Tibial nerve (tissue), 4 donors: ENCODE results near the gene RPS6KA2. TPM values are rescaled to one million over a fixed set of nuclear protein-coding genes. Genes with fewer than 3 reads are reported as not detected.
A peak's percentile ranks its signal among the peaks of the same experiment; 100 is the strongest.

Experiments used
- DNase-seq, 2 donors: peaks; one replicate each; pipeline ENCODE4 v3.0.0-alpha.2; 2019; ENCODE audit warnings: low spot score in 2 of 2
- H3K27ac ChIP-seq, 4 donors: fragments of 200-600 bp; sonication (generic) in 3 of 4; one replicate each; pipeline ENCODE4 v1.5.1; 2017 to 2019; ENCODE audit warnings: mild to moderate bottlenecking in 1 of 4
- H3K27me3 ChIP-seq, 2 donors: fragments of 200-600 bp; sonication (generic) in 1 of 2; one replicate each; pipeline versions ENCODE4 v1.5.1 to v1.6.0; 2017 to 2019
- H3K36me3 ChIP-seq, 3 donors: fragments of 200-600 bp; sonication (generic); one replicate each; pipeline ENCODE4 v1.5.1; 2018 to 2019
- H3K4me1 ChIP-seq, 4 donors: fragments of 200-600 bp; sonication (generic) in 3 of 4; one replicate each; pipeline ENCODE4 v1.5.1; 2017 to 2019
- H3K4me3 ChIP-seq, 4 donors: fragments of 200-600 bp; sonication (generic) in 3 of 4; one replicate each; pipeline ENCODE4 v1.5.1; 2017 to 2019; ENCODE audit warnings: mild to moderate bottlenecking in 1 of 4, moderate library complexity in 1 of 4
- H3K9me3 ChIP-seq, 4 donors: fragments of 200-600 bp; sonication (generic) in 3 of 4; one replicate each; pipeline ENCODE4 v1.5.1; 2017 to 2019
- EP300 ChIP-seq, 2 donors: sonication (generic); formaldehyde crosslinking; IDR thresholded peaks; one replicate each; pipeline ENCODE4 v1.6.1; 2017; ENCODE audit warnings: antibody characterized with exemption in 2 of 2, mild to moderate bottlenecking in 1 of 2
- POLR2A ChIP-seq, 2 donors: fragments of 450-650 bp; IDR thresholded peaks; one replicate each; pipeline ENCODE4 v1.6.1; 2017; ENCODE audit warnings: antibody characterized with exemption in 2 of 2, mild to moderate bottlenecking in 2 of 2, moderate library complexity in 2 of 2
- WGBS, 2 donors: methylation state at CpG; one replicate each; pipeline ENCODE4 v1.1.5; 2018; 5-methylcytosine and 5-hydroxymethylcytosine counted together
- total RNA-seq, 4 donors: library from RNA; depleted of rRNA; stranded (reverse); fragments of >200 nt; gene quantifications; one replicate each; pipeline ENCODE4 v1.1.0, GENCODE V29; 2016
- TF ChIP-seq, protein P1 (sequence below), 5 experiments: fragments of 200-600 bp in 3 of 5; fragments of 450-650 bp in 2 of 5; sonication (generic) in 3 of 5; IDR thresholded peaks; one replicate each; pipeline ENCODE4 v1.5.1; 2016 to 2019; ENCODE audit warnings: antibody characterized with exemption in 5 of 5, mild to moderate bottlenecking in 3 of 5, moderate library complexity in 2 of 5

RPS6KA2 gene
- total RNA-seq, 4 donors from 2014 or later, result 89.6 to 153 (median 103) TPM

DNA sequence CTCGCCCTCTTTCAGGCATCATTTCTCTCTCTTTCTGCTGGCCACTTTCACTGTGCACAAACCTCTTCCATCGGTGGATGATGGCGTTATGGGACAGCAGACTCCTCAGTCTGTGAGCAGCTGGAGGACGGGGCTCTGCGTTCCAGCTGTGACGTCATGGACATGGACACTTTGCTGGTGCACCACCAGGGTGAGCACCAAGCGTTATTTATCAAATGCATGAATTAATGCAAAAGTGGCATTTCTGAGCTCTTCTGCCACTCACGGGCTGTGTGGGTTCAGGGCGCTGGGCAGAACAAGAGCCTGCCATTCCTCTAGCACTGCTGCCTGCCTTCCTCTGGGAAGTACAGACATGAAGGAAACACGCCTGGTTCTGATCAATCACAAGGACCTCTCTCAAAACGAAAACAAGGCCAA is 161.4 kb downstream of the RPS6KA2 start:
- TF ChIP-seq, protein P1, sequence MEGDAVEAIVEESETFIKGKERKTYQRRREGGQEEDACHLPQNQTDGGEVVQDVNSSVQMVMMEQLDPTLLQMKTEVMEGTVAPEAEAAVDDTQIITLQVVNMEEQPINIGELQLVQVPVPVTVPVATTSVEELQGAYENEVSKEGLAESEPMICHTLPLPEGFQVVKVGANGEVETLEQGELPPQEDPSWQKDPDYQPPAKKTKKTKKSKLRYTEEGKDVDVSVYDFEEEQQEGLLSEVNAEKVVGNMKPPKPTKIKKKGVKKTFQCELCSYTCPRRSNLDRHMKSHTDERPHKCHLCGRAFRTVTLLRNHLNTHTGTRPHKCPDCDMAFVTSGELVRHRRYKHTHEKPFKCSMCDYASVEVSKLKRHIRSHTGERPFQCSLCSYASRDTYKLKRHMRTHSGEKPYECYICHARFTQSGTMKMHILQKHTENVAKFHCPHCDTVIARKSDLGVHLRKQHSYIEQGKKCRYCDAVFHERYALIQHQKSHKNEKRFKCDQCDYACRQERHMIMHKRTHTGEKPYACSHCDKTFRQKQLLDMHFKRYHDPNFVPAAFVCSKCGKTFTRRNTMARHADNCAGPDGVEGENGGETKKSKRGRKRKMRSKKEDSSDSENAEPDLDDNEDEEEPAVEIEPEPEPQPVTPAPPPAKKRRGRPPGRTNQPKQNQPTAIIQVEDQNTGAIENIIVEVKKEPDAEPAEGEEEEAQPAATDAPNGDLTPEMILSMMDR (IDR thresholded peaks at IDR 0.05), result peak in 1 of 5 experiments; percentile 17
- TF ChIP-seq POLR2A (IDR thresholded peaks at IDR 0.05), result no peak
- Histone ChIP-seq H3K4me3 (no peak overlapping the region), H3K36me3 (peaks cover 0 to 83% (median 0%) of the 10 kb centered on the region in 3 donors), H3K4me1 (peaks cover 0 to 15% (median 0%) of the 10 kb centered on the region in 4 donors), H3K27me3 (no peaks in the 10 kb centered on the region), H3K9me3 (no peaks in the 10 kb centered on the region), H3K27ac (peak overlapping the region in 2 of 4 donors; percentile 40 to 55)
- DNase-seq, result no peak
- WGBS, 2 donors, result 56 to 57% methylated on average over 11 of the region's 11 CpGs

DNA sequence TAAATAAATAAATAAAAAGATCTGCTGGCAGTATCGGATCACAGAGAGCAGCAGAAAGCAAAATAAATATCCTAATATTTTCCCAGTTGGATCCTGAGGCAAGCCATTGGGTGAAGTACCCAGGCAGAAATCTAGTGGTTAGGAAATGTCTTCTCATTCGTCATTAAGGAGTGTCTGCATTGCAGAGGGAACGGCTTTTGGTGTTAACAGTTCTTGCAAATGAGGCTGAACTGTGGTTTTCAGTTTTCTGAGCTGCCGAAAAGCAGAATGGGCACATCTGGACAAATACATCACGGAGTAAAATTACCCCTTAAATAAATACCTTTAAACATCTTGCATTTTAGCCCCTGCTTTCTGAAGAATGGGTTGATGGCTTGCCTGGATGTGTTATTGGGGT is 162.1 kb downstream of the RPS6KA2 start:
- no peak for TF ChIP-seq POLR2A (IDR thresholded peaks at IDR 0.05)
- no peak for TF ChIP-seq EP300 (IDR thresholded peaks at IDR 0.05)
- TF ChIP-seq, protein P1 (IDR thresholded peaks at IDR 0.05), result no peak
- H3K4me3 ChIP-seq, result no peak overlapping the region
- H3K4me1 ChIP-seq, result peaks cover 0 to 15% (median 0%) of the 10 kb centered on the region in 4 donors
- peak overlapping the region in 1 of 4 donors; percentile 40 for H3K27ac ChIP-seq
- no peak for DNase-seq
- 88 to 91% methylated on average over 5 of the region's 5 CpGs for WGBS, 2 donors
- peaks cover 0 to 83% (median 0%) of the 10 kb centered on the region in 3 donors for H3K36me3 ChIP-seq
- H3K9me3 ChIP-seq, result no peaks in the 10 kb centered on the region
- no peaks in the 10 kb centered on the region for H3K27me3 ChIP-seq

DNA sequence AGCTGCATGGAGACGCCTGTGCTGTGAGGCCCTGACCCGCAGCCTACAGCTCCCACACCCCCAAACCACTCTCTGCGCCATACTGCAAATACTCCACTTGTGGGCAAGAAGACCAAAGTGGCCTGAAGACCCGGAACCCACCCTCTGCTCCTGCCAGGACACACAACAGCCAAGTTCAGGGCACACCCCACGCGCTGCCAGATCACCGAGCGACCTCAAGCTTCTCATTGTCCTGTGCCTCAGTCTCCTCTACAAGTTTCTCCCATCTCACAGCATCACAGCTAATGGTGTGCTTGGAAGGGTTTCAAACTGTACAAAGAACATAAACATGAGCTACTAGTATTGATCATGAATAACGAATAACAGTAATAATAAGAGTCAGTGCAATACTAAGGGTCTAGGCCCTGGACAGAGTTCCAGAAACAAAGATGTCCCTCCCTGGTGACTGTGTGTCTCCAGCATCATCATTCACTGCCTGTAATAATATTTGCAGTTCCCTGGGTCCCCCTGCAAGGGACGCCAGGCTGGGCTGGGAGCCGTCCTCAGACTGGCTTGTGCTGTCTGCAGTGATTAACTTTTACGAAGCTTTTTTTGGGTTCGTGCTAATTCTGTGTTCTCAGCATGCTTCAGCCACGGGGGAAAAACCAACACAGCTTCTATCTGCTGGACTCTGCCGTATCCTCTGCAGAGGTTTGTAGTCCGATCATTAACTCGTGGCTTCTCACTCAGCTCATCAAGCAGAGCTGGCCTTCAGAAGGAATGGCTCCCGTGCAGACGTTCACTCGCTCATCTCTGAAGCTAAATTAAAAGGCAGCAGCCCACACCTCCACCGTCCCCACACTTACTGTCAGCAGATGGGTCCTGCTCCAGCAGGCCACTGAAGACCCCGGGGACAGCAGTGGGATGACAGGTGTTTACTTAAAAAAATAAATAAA is 162.7 kb downstream of the RPS6KA2 start:
- DNase-seq, result no peak
- no peak overlapping the region for H3K4me3 ChIP-seq
- H3K4me1 ChIP-seq, result peaks cover 0 to 15% (median 0%) of the 10 kb centered on the region in 4 donors
- H3K36me3 ChIP-seq, result peaks cover 0 to 83% (median 0%) of the 10 kb centered on the region in 3 donors
- TF ChIP-seq EP300 (IDR thresholded peaks at IDR 0.05), result no peak
- TF ChIP-seq POLR2A (IDR thresholded peaks at IDR 0.05), result no peak
- TF ChIP-seq, protein P1 (IDR thresholded peaks at IDR 0.05), result no peak
- WGBS, 2 donors, result 88 to 90% methylated on average over 22 of the region's 22 CpGs
- no peaks in the 10 kb centered on the region for H3K27me3 ChIP-seq
- H3K9me3 ChIP-seq, result no peaks in the 10 kb centered on the region
- H3K27ac ChIP-seq, result no peak overlapping the region

DNA sequence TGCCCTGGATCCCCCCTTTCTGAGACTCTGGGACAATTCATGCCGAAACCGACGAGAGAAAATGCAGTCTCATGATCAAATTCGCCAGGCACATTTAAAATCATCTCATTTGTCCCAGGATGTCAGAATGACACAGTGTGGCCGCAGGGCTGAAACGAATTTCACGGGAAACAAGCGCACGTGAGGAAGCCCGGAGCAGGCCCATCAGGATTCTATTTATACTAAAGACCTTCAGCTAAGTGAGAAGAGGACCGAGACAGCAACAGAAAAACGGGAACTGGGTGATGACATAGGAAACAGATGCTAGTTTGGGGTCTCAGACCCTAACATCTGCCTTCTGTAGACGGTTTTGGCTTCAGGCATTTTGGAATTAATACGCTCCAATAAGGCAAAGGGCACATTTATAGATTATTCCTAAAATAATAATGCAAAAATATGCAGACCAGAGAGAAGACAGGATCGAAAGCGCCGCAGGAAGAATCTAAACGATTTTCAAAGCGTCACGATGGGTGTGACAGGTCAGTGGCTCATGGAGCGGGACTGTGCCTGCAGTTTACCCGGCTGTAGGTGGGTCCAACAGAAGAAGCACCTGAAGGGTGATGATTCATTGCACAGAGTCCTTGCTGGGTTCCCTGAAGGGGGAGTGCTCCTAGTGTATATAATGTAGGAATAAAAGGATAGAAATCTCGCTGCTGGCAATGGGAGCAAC is 163.5 kb downstream of the RPS6KA2 start:
- Histone ChIP-seq H3K36me3 (peaks cover 0 to 83% (median 0%) of the 10 kb centered on the region in 3 donors), H3K9me3 (no peaks in the 10 kb centered on the region), H3K27ac (no peak overlapping the region), H3K4me1 (peaks cover 0 to 15% (median 0%) of the 10 kb centered on the region in 4 donors), H3K4me3 (no peak overlapping the region), H3K27me3 (no peaks in the 10 kb centered on the region)
- TF ChIP-seq, protein P1 (IDR thresholded peaks at IDR 0.05), result no peak
- TF ChIP-seq POLR2A (IDR thresholded peaks at IDR 0.05) (no peak), EP300 (IDR thresholded peaks at IDR 0.05) (no peak)
- WGBS, 2 donors, result 80 to 86% methylated on average over 23 of the region's 23 CpGs
- no peak for DNase-seq
